ENCODE measurements around the gene MND1. TPM values are rescaled to one million over a fixed set of nuclear protein-coding genes. Genes with fewer than 3 reads are reported as not detected.

MND1 gene
- total and polyA plus RNA-seq, 12 donors: 0.36 to 9.5 (median 0.53) TPM; not detected in 3

- no peak overlapping the region for H3K27ac ChIP-seq
- 64 to 76% (median 73%) methylated on average over 3 of the region's 3 CpGs for WGBS, 4 donors
These were observed 74.1 kb downstream of the MND1 start for GRCh38 chr4:153418558-153418957.

GRCh38 chr4:153419029-153419428, 74.5 kb downstream of the MND1 start:
- WGBS, 4 donors: 79 to 87% (median 84%) methylated on average over 5 of the region's 5 CpGs

More at GRCh38 chr4:153418558-153418957, 74.1 kb downstream of the MND1 start:
- H3K27me3 ChIP-seq: no peaks in the 10 kb centered on the region
- H3K36me3 ChIP-seq (replicated peaks in 1 of 2): no peaks in the 10 kb centered on the region
- H3K9me3 ChIP-seq (replicated peaks in 1 of 3): no peaks in the 10 kb centered on the region
- no peak for DNase-seq
- no peak overlapping the region for H3K4me3 ChIP-seq
- H3K4me1 ChIP-seq (replicated peaks in 1 of 2): no peaks in the 10 kb centered on the region
- TF ChIP-seq CTCF (IDR thresholded peaks at IDR 0.05) (no peak), POLR2A (IDR thresholded peaks at IDR 0.05) (no peak)
- intact Hi-C loops (cut with DNase I): no loop called here

GRCh38 chr4:153419673-153420278, 75.3 kb downstream of the MND1 start:
- H3K4me1 ChIP-seq (replicated peaks in 1 of 2): no peaks in the 10 kb centered on the region
- H3K27me3 ChIP-seq: no peaks in the 10 kb centered on the region
- H3K36me3 ChIP-seq (replicated peaks in 1 of 2): no peaks in the 10 kb centered on the region
- no peak for DNase-seq
- 81 to 95% (median 86%) methylated on average over 9 of the region's 9 CpGs for WGBS, 4 donors
- no peak overlapping the region for H3K27ac ChIP-seq
- intact Hi-C loops (cut with DNase I): no loop called here
- no peak overlapping the region for H3K4me3 ChIP-seq
- H3K9me3 ChIP-seq (replicated peaks in 1 of 3): no peaks in the 10 kb centered on the region
- TF ChIP-seq POLR2A (IDR thresholded peaks at IDR 0.05) (no peak), CTCF (IDR thresholded peaks at IDR 0.05) (no peak)

More at GRCh38 chr4:153419029-153419428, 74.5 kb downstream of the MND1 start:
- DNase-seq: no peak
- no peaks in the 10 kb centered on the region for H3K36me3 ChIP-seq (replicated peaks in 1 of 2)
- no peak for TF ChIP-seq POLR2A (IDR thresholded peaks at IDR 0.05)
- no peak for TF ChIP-seq CTCF (IDR thresholded peaks at IDR 0.05)
- intact Hi-C loops (cut with DNase I): no loop called here
- H3K27ac ChIP-seq: no peak overlapping the region
- H3K4me3 ChIP-seq: no peak overlapping the region
- no peaks in the 10 kb centered on the region for H3K4me1 ChIP-seq (replicated peaks in 1 of 2)
- no peaks in the 10 kb centered on the region for H3K27me3 ChIP-seq
- no peaks in the 10 kb centered on the region for H3K9me3 ChIP-seq (replicated peaks in 1 of 3)

- TF ChIP-seq CTCF (IDR thresholded peaks at IDR 0.05) (no peak), POLR2A (IDR thresholded peaks at IDR 0.05) (no peak)
- WGBS, 4 donors: 84 to 92% (median 86%) methylated on average over 2 of the region's 2 CpGs
- Histone ChIP-seq H3K27me3 (no peaks in the 10 kb centered on the region), H3K4me1 (replicated peaks in 1 of 2) (no peaks in the 10 kb centered on the region), H3K9me3 (replicated peaks in 1 of 3) (no peaks in the 10 kb centered on the region), H3K27ac (no peak overlapping the region), H3K4me3 (no peak overlapping the region), H3K36me3 (replicated peaks in 1 of 2) (no peaks in the 10 kb centered on the region)
- DNase-seq: no peak
- intact Hi-C loops (cut with DNase I): no loop called here
These were observed 75.9 kb downstream of the MND1 start for GRCh38 chr4:153420361-153420760.
